Measurements from ENCODE around the gene IRX4. TPM values are rescaled to one million over a fixed set of nuclear protein-coding genes. Genes with fewer than 3 reads are reported as not detected.

IRX4 gene
- total RNA-seq, 1 donor from 2014 or later, result 0.92 TPM

GRCh38 chr5:1865486-1865885, 17.2 kb downstream of the IRX4 start:
- Histone ChIP-seq H3K36me3 (ENCODE audit: control insufficient read depth, insufficient read depth, low read length) (no peaks in the 10 kb centered on the region), H3K4me3 (ENCODE audit: low read depth, low read length) (no peak overlapping the region), H3K27me3 (ENCODE audit: control insufficient read depth, insufficient read depth, low read length) (peaks cover 31% of the 10 kb centered on the region)
- no peak for DNase-seq (ENCODE audit: low read depth)
- TF ChIP-seq CTCF (IDR thresholded peaks at IDR 0.05; ENCODE audit: insufficient read depth, low read length, poor library complexity, severe bottlenecking), result no peak

DNA sequence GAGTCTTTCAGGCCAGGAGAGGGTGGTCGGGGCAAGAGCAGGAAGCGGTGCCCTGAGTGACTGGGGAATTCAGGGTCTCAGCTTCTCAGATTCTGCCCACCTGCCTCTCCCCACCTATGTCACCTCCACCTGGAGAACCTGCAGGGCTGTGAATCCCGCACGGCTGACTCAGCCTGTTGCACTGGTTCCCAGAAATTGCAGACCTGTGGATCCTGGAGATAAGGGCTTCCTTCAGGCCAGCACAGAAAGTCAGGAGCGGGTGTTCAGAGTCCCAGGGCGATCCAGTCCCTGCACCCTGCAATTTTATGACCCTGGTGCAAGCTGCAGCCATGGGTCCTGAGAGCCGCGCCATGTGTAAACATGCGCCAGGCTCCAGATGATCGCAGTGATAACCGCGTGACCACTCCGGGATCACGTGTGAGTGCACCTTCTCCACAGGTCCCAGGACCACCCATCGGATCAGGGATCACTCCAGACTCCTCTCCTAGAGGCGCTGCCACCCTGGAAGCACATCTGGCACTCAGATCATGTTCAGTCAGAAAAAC, 17.8 kb downstream of the IRX4 start:
- peaks cover 31% of the 10 kb centered on the region for H3K27me3 ChIP-seq (ENCODE audit: control insufficient read depth, insufficient read depth, low read length)
- H3K36me3 ChIP-seq (ENCODE audit: control insufficient read depth, insufficient read depth, low read length), result no peaks in the 10 kb centered on the region
- no peak for TF ChIP-seq CTCF (IDR thresholded peaks at IDR 0.05; ENCODE audit: insufficient read depth, low read length, poor library complexity, severe bottlenecking)
- no peak for DNase-seq (ENCODE audit: low read depth)
- no peak overlapping the region for H3K4me3 ChIP-seq (ENCODE audit: low read depth, low read length)

DNA sequence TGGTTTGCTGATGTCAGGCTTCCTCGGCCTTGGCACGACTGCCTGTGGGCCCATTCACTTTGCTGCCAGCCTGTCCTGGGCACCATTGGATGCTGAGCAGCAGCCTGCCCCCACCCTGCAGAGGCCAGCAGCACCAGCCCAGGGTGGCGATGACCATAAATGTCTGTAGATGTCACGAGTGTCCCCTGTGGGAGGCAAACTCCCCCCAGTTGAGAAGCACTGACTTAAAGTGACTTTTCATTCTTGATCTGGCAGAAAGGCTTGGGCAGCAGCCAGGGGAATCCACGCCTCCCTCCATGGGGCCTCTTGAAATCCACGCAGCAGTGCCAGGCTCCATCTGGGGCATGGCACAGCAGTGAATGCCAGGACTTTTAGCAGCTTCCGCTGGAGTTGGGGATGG, 21.8 kb downstream of the IRX4 start:
- peaks cover 11% of the 10 kb centered on the region for H3K27me3 ChIP-seq (ENCODE audit: control insufficient read depth, insufficient read depth, low read length)
- H3K36me3 ChIP-seq (ENCODE audit: control insufficient read depth, insufficient read depth, low read length), result no peaks in the 10 kb centered on the region
- no peak overlapping the region for H3K4me3 ChIP-seq (ENCODE audit: low read depth, low read length)
- no peak for DNase-seq (ENCODE audit: low read depth)
- TF ChIP-seq CTCF (IDR thresholded peaks at IDR 0.05; ENCODE audit: insufficient read depth, low read length, poor library complexity, severe bottlenecking), result no peak

- Histone ChIP-seq H3K27me3 (ENCODE audit: control insufficient read depth, insufficient read depth, low read length) (peaks cover 11% of the 10 kb centered on the region), H3K36me3 (ENCODE audit: control insufficient read depth, insufficient read depth, low read length) (no peaks in the 10 kb centered on the region)
These were observed 22.6 kb downstream of the IRX4 start for GRCh38 chr5:1860021-1860610.

DNA sequence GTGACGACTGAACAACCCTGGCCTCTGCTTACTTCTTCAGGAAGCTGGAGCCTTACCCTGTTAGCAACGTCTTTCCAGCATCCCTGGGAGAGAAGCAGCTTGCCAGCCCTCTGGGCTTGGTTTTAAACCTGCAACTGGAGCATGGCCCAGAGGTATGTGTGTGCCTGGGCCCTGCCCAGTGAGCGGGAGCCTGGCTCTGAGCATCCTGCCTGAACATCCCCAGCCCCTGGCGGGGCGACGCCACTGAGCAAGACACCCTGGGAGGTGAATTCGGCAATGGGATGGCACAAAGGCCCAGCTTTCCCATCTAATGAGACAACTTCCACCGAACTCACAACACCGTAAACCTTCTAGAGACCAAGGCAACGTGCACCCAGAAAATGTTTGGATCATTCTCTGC, 23.6 kb downstream of the IRX4 start:
- no peaks in the 10 kb centered on the region for H3K36me3 ChIP-seq (ENCODE audit: control insufficient read depth, insufficient read depth, low read length)
- peaks cover 10% of the 10 kb centered on the region for H3K27me3 ChIP-seq (ENCODE audit: control insufficient read depth, insufficient read depth, low read length)
- H3K4me3 ChIP-seq (ENCODE audit: low read depth, low read length), result no peak overlapping the region
- no peak for DNase-seq (ENCODE audit: low read depth)
- TF ChIP-seq CTCF (IDR thresholded peaks at IDR 0.05; ENCODE audit: insufficient read depth, low read length, poor library complexity, severe bottlenecking), result no peak

More at GRCh38 chr5:1860021-1860610, 22.6 kb downstream of the IRX4 start:
- H3K4me3 ChIP-seq (ENCODE audit: low read depth, low read length), result no peak overlapping the region
- DNase-seq (ENCODE audit: low read depth), result no peak
- no peak for TF ChIP-seq CTCF (IDR thresholded peaks at IDR 0.05; ENCODE audit: insufficient read depth, low read length, poor library complexity, severe bottlenecking)

GRCh38 chr5:1858436-1858835, 24.3 kb downstream of the IRX4 start:
- Histone ChIP-seq H3K36me3 (ENCODE audit: control insufficient read depth, insufficient read depth, low read length) (no peaks in the 10 kb centered on the region), H3K27me3 (ENCODE audit: control insufficient read depth, insufficient read depth, low read length) (peaks cover 11% of the 10 kb centered on the region), H3K4me3 (ENCODE audit: low read depth, low read length) (no peak overlapping the region)
- TF ChIP-seq CTCF (IDR thresholded peaks at IDR 0.05; ENCODE audit: insufficient read depth, low read length, poor library complexity, severe bottlenecking), result no peak
- no peak for DNase-seq (ENCODE audit: low read depth)
